PC-9 (cell line): ENCODE measurements around the gene CHAF1B. TPM values are rescaled to one million over a fixed set of nuclear protein-coding genes. Genes with fewer than 3 reads are reported as not detected.

Experiments used
- BruUV-seq: library from RNA; stranded (reverse); fragments of 400-500 nt; replicated peaks from 2 replicates; lab custom pipeline; 2021; lab: Mats Ljungman, UMichigan
- CTCF ChIA-PET: fragments of 300-600 bp; sonication (Branson Sonifier 250); formaldehyde crosslinking; loops from one replicate; lab custom pipeline; 2022; ENCODE audit warnings: antibody characterized with exemption; lab: Charles Lee
- POLR2A ChIA-PET: fragments of 300-600 bp; sonication (Branson Sonifier 250); formaldehyde crosslinking; loops from one replicate; lab custom pipeline; 2022; ENCODE audit warnings: antibody characterized with exemption; ENCODE audit not compliant: unreplicated experiment; lab: Charles Lee
- DNase-seq, 2 experiments: peaks; one replicate each; pipeline versions ENCODE4 v3.0.0 to v3.0.0-alpha.2; 2015 to 2022; ENCODE audit warnings: mixed read lengths in 1 of 2
- H2AFZ ChIP-seq: fragments of 200-600 bp; sonication (generic); 2 replicates; pipeline ENCODE4 v1.8.1; 2017; ENCODE audit warnings: antibody characterized with exemption
- H3F3A ChIP-seq: fragments of 200-600 bp; sonication (generic); 2 replicates; pipeline ENCODE4 v1.8.1; 2017; ENCODE audit warnings: antibody characterized with exemption, mild to moderate bottlenecking, low read depth; ENCODE audit not compliant: insufficient read depth
- H3K27ac ChIP-seq: fragments of 200-600 bp; sonication (generic); 2 replicates; pipeline ENCODE4 v1.6.1; 2016; ENCODE audit warnings: mixed run types
- H3K27me3 ChIP-seq: fragments of 200-600 bp; sonication (generic); 2 replicates; pipeline ENCODE4 v1.6.1; 2016; ENCODE audit warnings: low read depth, mixed run types; ENCODE audit not compliant: insufficient read depth
- H3K36me3 ChIP-seq: fragments of 200-600 bp; sonication (generic); 2 replicates; pipeline ENCODE4 v1.6.1; 2016; ENCODE audit warnings: low read depth, mixed run types
- H3K4me1 ChIP-seq: fragments of 200-600 bp; sonication (generic); replicated peaks from 2 replicates; pipeline ENCODE4 v1.6.1; 2016; ENCODE audit warnings: mixed run types; ENCODE audit not compliant: insufficient read depth
- H3K4me2 ChIP-seq: fragments of 200-600 bp; sonication (generic); 2 replicates; pipeline ENCODE4 v1.6.1; 2017; ENCODE audit warnings: mixed run types
- H3K4me3 ChIP-seq: fragments of 200-600 bp; sonication (generic); 2 replicates; pipeline ENCODE4 v1.6.1; 2016; ENCODE audit warnings: mixed run types
- H3K79me2 ChIP-seq: fragments of 200-600 bp; sonication (generic); 2 replicates; pipeline ENCODE4 v1.6.1; 2017; ENCODE audit warnings: low read depth, mixed run types
- H3K9me2 ChIP-seq: fragments of 200-600 bp; sonication (generic); 2 replicates; pipeline ENCODE4 v1.8.1; 2017; ENCODE audit warnings: mild to moderate bottlenecking; ENCODE audit not compliant: insufficient read depth
- H3K9me3 ChIP-seq: fragments of 200-600 bp; sonication (generic); 2 replicates; pipeline ENCODE4 v1.8.1; 2016; ENCODE audit warnings: low read depth; ENCODE audit not compliant: insufficient read depth
- H4K20me1 ChIP-seq: fragments of 200-600 bp; sonication (generic); 2 replicates; pipeline ENCODE4 v1.8.1; 2017; ENCODE audit not compliant: insufficient read depth
- CTCF ChIP-seq: fragments of 200-600 bp; sonication (generic); conservative IDR thresholded peaks from 2 replicates; pipeline ENCODE4 v1.6.1; 2017; ENCODE audit warnings: mixed run types, antibody characterized with exemption, mild to moderate bottlenecking, moderate library complexity
- EZH2 ChIP-seq: fragments of 200-600 bp; sonication (generic); IDR thresholded peaks from 2 replicates; pipeline ENCODE4 v1.8.0; 2017; ENCODE audit warnings: antibody characterized with exemption, low read depth
- intact Hi-C: fragments of 100-400 bp; cut with micrococcal nuclease; formaldehyde crosslinking; loops from one replicate; pipeline ENCODE4 v1.10.0; 2022; ENCODE audit not compliant: unreplicated experiment
- total RNA-seq: library from RNA; stranded (reverse); gene quantifications from 2 replicates; pipeline ENCODE4 v1.2.3, GENCODE V29; 2021

The CHAF1B gene
- total RNA-seq, 1 experiment from 2014 or later: 14.1 TPM

DNA sequence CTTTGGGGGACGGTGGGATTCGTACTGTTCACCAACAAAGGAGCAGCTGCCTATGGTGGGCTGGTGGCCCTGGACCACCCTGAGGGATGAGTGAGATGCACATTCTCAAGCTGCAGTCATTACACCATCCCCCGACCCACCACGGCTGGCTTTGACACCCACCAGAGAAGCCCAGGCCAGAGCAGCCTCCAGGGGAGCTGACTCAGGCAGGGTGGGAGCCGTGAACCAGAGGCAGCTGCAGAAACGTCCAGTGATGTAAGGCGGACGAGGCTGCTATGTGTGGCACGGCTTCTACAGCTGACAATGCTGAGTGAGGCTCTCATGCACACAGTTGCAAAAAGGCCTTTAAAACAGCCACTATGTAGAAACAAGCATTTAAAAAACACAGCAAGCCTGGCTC lies 40.1 kb downstream of the CHAF1B start:
- H3K36me3 ChIP-seq: no peaks in the 10 kb centered on the region
- intact Hi-C loops: no loop called here
- no peaks in the 10 kb centered on the region for H3K9me3 ChIP-seq
- H4K20me1 ChIP-seq: no peaks in the 10 kb centered on the region
- CTCF ChIA-PET: no interaction called here
- no peak overlapping the region for H3K27ac ChIP-seq
- H3K9me2 ChIP-seq: no peaks in the 10 kb centered on the region
- POLR2A ChIA-PET: no interaction called here
- H2AFZ ChIP-seq: no peak overlapping the region
- no peak overlapping the region for H3K4me3 ChIP-seq
- peaks cover 8% of the 10 kb centered on the region; the same call in 1 of the 2 replicates for H3F3A ChIP-seq
- no peaks in the 10 kb centered on the region for H3K27me3 ChIP-seq
- DNase-seq: no peak
- BruUV-seq: no TSS peak
- no peak overlapping the region for H3K4me2 ChIP-seq
- peaks cover 14% of the 10 kb centered on the region for H3K4me1 ChIP-seq
- no peaks in the 10 kb centered on the region for H3K79me2 ChIP-seq
- TF ChIP-seq CTCF (no peak), EZH2 (no peak)

- Histone ChIP-seq H3K4me3 (no peak overlapping the region), H4K20me1 (no peaks in the 10 kb centered on the region), H3K27me3 (no peaks in the 10 kb centered on the region), H3K4me2 (no peak overlapping the region), H3F3A (peaks cover 18% of the 10 kb centered on the region; the same call in 1 of the 2 replicates), H3K27ac (no peak overlapping the region), H3K4me1 (peaks cover 26% of the 10 kb centered on the region), H3K9me2 (no peaks in the 10 kb centered on the region), H3K36me3 (no peaks in the 10 kb centered on the region), H2AFZ (no peak overlapping the region), H3K79me2 (no peaks in the 10 kb centered on the region), H3K9me3 (no peaks in the 10 kb centered on the region)
- TF ChIP-seq EZH2: no peak
- TF ChIP-seq CTCF: no peak
- intact Hi-C loops: no loop called here
- CTCF ChIA-PET: interaction anchor here (0.5 kb wide), 2 partner anchors 30 to 38 kb away, joined by 5 read pairs; no protein-coding TSS in a partner anchor
- no peak for DNase-seq
- no TSS peak for BruUV-seq
- POLR2A ChIA-PET: no interaction called here
These were observed 42.3 kb downstream of the CHAF1B start for GRCh38 chr21:36427502-36427901.

- H3F3A ChIP-seq: peaks cover 18% of the 10 kb centered on the region; the same call in 1 of the 2 replicates
- H3K27me3 ChIP-seq: no peaks in the 10 kb centered on the region
- H3K4me1 ChIP-seq: peaks cover 26% of the 10 kb centered on the region
- peak overlapping the region; percentile 92 for H3K4me2 ChIP-seq
- H4K20me1 ChIP-seq: no peaks in the 10 kb centered on the region
- no peaks in the 10 kb centered on the region for H3K9me2 ChIP-seq
- CTCF ChIA-PET: no interaction called here
- H3K4me3 ChIP-seq: no peak overlapping the region; the same call in 1 of the 2 replicates
- DNase-seq: no peak
- no TSS peak for BruUV-seq
- no peaks in the 10 kb centered on the region for H3K9me3 ChIP-seq
- no peaks in the 10 kb centered on the region for H3K79me2 ChIP-seq
- no peaks in the 10 kb centered on the region for H3K36me3 ChIP-seq
- intact Hi-C loops: no loop called here
- POLR2A ChIA-PET: interaction anchor here (0.6 kb wide), 1 partner anchor 517 kb away, joined by 5 read pairs; no protein-coding TSS in a partner anchor
- H3K27ac ChIP-seq: peak overlapping the region; percentile 96
- H2AFZ ChIP-seq: no peak overlapping the region
- TF ChIP-seq CTCF: no peak
These were observed 43.7 kb downstream of the CHAF1B start for GRCh38 chr21:36428761-36429432.
